Testis (tissue), 2 donors: ENCODE measurements around the gene SMARCE1.

Experiments
- POLR2A ChIP-seq: fragments of 450-650 bp; IDR thresholded peaks from one replicate; pipeline ENCODE4 v1.6.1; 2017; ENCODE audit warnings: antibody characterized with exemption, mild to moderate bottlenecking, moderate library complexity
- TF ChIP-seq, protein P1 (sequence below), 3 experiments: fragments of 450-650 bp in 2 of 3; fragments of 200-600 bp in 1 of 3; sonication (generic) in 1 of 3; IDR thresholded peaks; one replicate each; pipeline ENCODE4 v1.5.1; 2016 to 2019; ENCODE audit warnings: antibody characterized with exemption in 3 of 3, mild to moderate bottlenecking in 2 of 3, moderate library complexity in 1 of 3

DNA sequence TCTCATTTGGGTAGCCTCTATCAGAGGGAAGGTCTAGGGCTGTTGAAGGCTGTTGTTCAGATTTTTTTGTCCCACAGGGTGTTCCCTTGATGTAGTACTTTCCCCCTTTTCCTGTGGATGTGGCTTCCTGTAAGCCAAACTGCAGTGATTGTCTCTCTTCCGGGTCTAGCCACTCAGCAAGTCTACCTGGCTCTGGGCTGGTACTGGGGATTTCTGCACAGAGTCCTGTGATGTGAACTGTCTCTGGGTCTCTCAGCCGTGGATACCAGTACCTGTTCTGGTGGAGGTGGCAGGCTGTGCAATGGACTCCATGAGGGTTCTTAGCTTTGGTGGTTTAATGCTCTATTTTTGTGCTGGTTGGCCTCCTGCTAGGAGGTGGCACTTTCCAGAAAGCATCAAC is 59.1 kb downstream of the SMARCE1 start:
- TF ChIP-seq, protein P1, sequence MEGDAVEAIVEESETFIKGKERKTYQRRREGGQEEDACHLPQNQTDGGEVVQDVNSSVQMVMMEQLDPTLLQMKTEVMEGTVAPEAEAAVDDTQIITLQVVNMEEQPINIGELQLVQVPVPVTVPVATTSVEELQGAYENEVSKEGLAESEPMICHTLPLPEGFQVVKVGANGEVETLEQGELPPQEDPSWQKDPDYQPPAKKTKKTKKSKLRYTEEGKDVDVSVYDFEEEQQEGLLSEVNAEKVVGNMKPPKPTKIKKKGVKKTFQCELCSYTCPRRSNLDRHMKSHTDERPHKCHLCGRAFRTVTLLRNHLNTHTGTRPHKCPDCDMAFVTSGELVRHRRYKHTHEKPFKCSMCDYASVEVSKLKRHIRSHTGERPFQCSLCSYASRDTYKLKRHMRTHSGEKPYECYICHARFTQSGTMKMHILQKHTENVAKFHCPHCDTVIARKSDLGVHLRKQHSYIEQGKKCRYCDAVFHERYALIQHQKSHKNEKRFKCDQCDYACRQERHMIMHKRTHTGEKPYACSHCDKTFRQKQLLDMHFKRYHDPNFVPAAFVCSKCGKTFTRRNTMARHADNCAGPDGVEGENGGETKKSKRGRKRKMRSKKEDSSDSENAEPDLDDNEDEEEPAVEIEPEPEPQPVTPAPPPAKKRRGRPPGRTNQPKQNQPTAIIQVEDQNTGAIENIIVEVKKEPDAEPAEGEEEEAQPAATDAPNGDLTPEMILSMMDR (IDR thresholded peaks at IDR 0.05) = no peak
- no peak for TF ChIP-seq POLR2A
